GM19328 (cell line): ENCODE data around the gene ORC6.
"Not testable (repeated sequence)": the region's sequence is repeated elsewhere in the genome, so short reads cannot be mapped to it uniquely, and the experiment has no call there.

Experiments
- ATAC-seq: cut with Tn5 transposase; IDR thresholded peaks from one replicate; pipeline ENCODE4 v1.9.1; 2021; ENCODE audit warnings: mild to moderate bottlenecking, moderate library complexity; ENCODE audit not compliant: unreplicated experiment

The ORC6 gene

GRCh38 chr16:46689365-46690280 lies at the start of gene ORC6:
TSS of gene ORC6 (plus strand) at chr16:46689659. CDS start at chr16:46689706, 47 bp downstream.
- ATAC-seq = peak; percentile 67

GRCh38 chr16:46648656-46649055 lies 40.8 kb upstream of the ORC6 start:
- no peak for ATAC-seq

- no peak for ATAC-seq
These were observed 39.7 kb upstream of the ORC6 start for GRCh38 chr16:46649588-46650253.

GRCh38 chr16:46650254-46650623 lies 39.2 kb upstream of the ORC6 start:
- no peak for ATAC-seq

- no peak for ATAC-seq
These were observed 38.2 kb upstream of the ORC6 start for GRCh38 chr16:46651305-46651704.

- ATAC-seq = peak; percentile 81
These were observed 30.5 kb upstream of the ORC6 start for GRCh38 chr16:46658925-46659324.

- ATAC-seq = no peak
These were observed 27.3 kb upstream of the ORC6 start for GRCh38 chr16:46662123-46662522.

- ATAC-seq = no peak
These were observed 16.0 kb upstream of the ORC6 start for GRCh38 chr16:46673320-46674013.

GRCh38 chr16:46677943-46678342 lies 11.5 kb upstream of the ORC6 start:
- ATAC-seq = not testable (repeated sequence)

- ATAC-seq = not testable (repeated sequence)
These were observed 7.6 kb upstream of the ORC6 start for GRCh38 chr16:46681867-46682266.

GRCh38 chr16:46686815-46687473 lies 2.5 kb upstream of the ORC6 start:
- no peak for ATAC-seq

GRCh38 chr16:46687486-46687885 lies 2.0 kb upstream of the ORC6 start:
- no peak for ATAC-seq

GRCh38 chr16:46688101-46688653 lies 1.3 kb upstream of the ORC6 start:
- ATAC-seq = no peak

- ATAC-seq = peak; percentile 82
These were observed 650 bp upstream of the ORC6 start, which contains the start of gene VPS35 for GRCh38 chr16:46688654-46689364. TSS of gene VPS35 (minus strand) at chr16:46689178. CDS start at chr16:46689133, 45 bp downstream.

- ATAC-seq = no peak
These were observed 1.1 kb downstream of the ORC6 start for GRCh38 chr16:46690281-46691178.

- no peak for ATAC-seq
These were observed 2.3 kb downstream of the ORC6 start for GRCh38 chr16:46691726-46692125.

GRCh38 chr16:46693598-46693997 lies 4.1 kb downstream of the ORC6 start:
- no peak for ATAC-seq

GRCh38 chr16:46695937-46696336 lies 6.5 kb downstream of the ORC6 start:
- no peak for ATAC-seq

- no peak for ATAC-seq
These were observed 7.5 kb downstream of the ORC6 start for GRCh38 chr16:46696957-46697356.
